HG03060 (cell line): ENCODE data around the gene EHMT1.
"Not testable (repeated sequence)": the region's sequence is repeated elsewhere in the genome, so short reads cannot be mapped to it uniquely, and the experiment has no call there.

Source experiments
- ATAC-seq: cut with Tn5 transposase; IDR thresholded peaks from one replicate; pipeline ENCODE4 v1.9.1; 2021; ENCODE audit warnings: low read depth, moderate number of reproducible peaks; ENCODE audit not compliant: unreplicated experiment

The EHMT1 gene

GRCh38 chr9:137798142-137798541 is 179.3 kb downstream of the EHMT1 start:
- ATAC-seq: no peak

- no peak for ATAC-seq
Measured at GRCh38 chr9:137798901-137799629, 180.3 kb downstream of the EHMT1 start.

GRCh38 chr9:137799630-137799983 is 180.8 kb downstream of the EHMT1 start:
- no peak for ATAC-seq

GRCh38 chr9:137800196-137801022 is 181.6 kb downstream of the EHMT1 start:
- ATAC-seq: no peak

- ATAC-seq: no peak
Measured at GRCh38 chr9:137801023-137801319, 182.2 kb downstream of the EHMT1 start.

- no peak for ATAC-seq
Measured at GRCh38 chr9:137802021-137802420, 183.2 kb downstream of the EHMT1 start.

GRCh38 chr9:137802521-137803243 is 183.9 kb downstream of the EHMT1 start:
- ATAC-seq: no peak

- no peak for ATAC-seq
Measured at GRCh38 chr9:137804908-137805630, 186.3 kb downstream of the EHMT1 start.

GRCh38 chr9:137807721-137808703 is 189.2 kb downstream of the EHMT1 start:
- no peak for ATAC-seq

- ATAC-seq: no peak
Measured at GRCh38 chr9:137809040-137809576, 190.3 kb downstream of the EHMT1 start.

- ATAC-seq: not testable (repeated sequence)
Measured at GRCh38 chr9:137809726-137810450, 191.1 kb downstream of the EHMT1 start.

GRCh38 chr9:137811283-137811870 is 192.6 kb downstream of the EHMT1 start:
- ATAC-seq: no peak

GRCh38 chr9:137812356-137813023 is 193.7 kb downstream of the EHMT1 start:
- no peak for ATAC-seq

- no peak for ATAC-seq
Measured at GRCh38 chr9:137813167-137813566, 194.4 kb downstream of the EHMT1 start.

- ATAC-seq: no peak
Measured at GRCh38 chr9:137813651-137814415, 195.0 kb downstream of the EHMT1 start.

GRCh38 chr9:137814436-137814835 is 195.6 kb downstream of the EHMT1 start:
- no peak for ATAC-seq

- no peak for ATAC-seq
Measured at GRCh38 chr9:137814841-137815240, 196.0 kb downstream of the EHMT1 start.
